ENCODE measurements around the gene ADARB2. TPM values are rescaled to one million over a fixed set of nuclear protein-coding genes. Genes with fewer than 3 reads are reported as not detected.

Gene ADARB2
- polyA plus RNA-seq, 1 of the 3 experiments (the other 2 are of a cell fraction), result not detected

DNA sequence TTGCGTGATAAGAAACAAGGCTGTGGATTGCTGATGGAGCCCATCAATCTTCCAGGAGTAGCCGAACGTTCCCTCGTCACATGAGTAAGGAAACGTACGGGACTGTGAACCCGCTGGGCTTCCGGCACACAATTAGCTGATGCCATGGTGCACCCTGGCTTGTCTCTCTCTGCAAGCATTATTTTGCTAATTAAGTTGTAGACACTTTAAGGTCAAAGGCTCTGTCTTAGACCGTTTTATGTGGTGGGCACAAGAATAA is 50.9 kb downstream of the ADARB2 start:
- Histone ChIP-seq H3K9me2 (no peaks in the 10 kb centered on the region), H3K27ac (ENCODE audit: low read depth in 2 of 2, low read length in 1 of 2) (no peak overlapping the region), H3F3A (replicated peaks; ENCODE audit: insufficient read depth) (no peaks in the 10 kb centered on the region), H3K9ac (no peak overlapping the region), H3K36me3 (replicated peaks in 1 of 2; ENCODE audit: control insufficient read depth in 1 of 2, insufficient read depth in 2 of 2, low read length in 1 of 2) (no peaks in the 10 kb centered on the region), H3K4me1 (ENCODE audit: control insufficient read depth in 1 of 2, insufficient read depth in 2 of 2, low read depth in 1 of 2, low read length in 1 of 2) (no peaks in the 10 kb centered on the region; a peak in 1 of 4 replicates), H2AFZ (ENCODE audit: low read depth) (no peak overlapping the region), H3K4me3 (ENCODE audit: low read depth in 2 of 2, low read length in 1 of 2) (no peak overlapping the region), H4K20me1 (ENCODE audit: insufficient read depth) (no peaks in the 10 kb centered on the region), H3K79me2 (ENCODE audit: insufficient read depth) (no peaks in the 10 kb centered on the region), H3K27me3 (ENCODE audit: insufficient read depth) (no peaks in the 10 kb centered on the region), H3K9me3 (no peaks in the 10 kb centered on the region), H3K4me2 (no peak overlapping the region)
- DNase-seq, result no peak
- WGBS (ENCODE audit: low lambda C conversion rate), result 58% methylated on average over 9 of the region's 9 CpGs
- no peak for TF ChIP-seq ZBTB33 (IDR thresholded peaks at IDR 0.05; ENCODE audit: borderline replicate concordance, low read depth)
- TF ChIP-seq POLR2AphosphoS5 (IDR thresholded peaks at IDR 0.05; ENCODE audit: low read depth, low read length), result no peak
- TF ChIP-seq FOXM1 (IDR thresholded peaks at IDR 0.05; ENCODE audit: low read depth), result no peak
- no peak for TF ChIP-seq RFX5 (IDR thresholded peaks at IDR 0.05; ENCODE audit: low read length)
- no peak for TF ChIP-seq NRF1 (IDR thresholded peaks at IDR 0.05; ENCODE audit: low read depth, low read length)
- no peak for TF ChIP-seq TEAD4 (IDR thresholded peaks at IDR 0.05; ENCODE audit: borderline replicate concordance, insufficient read depth)
- no peak for TF ChIP-seq MEF2A (IDR thresholded peaks at IDR 0.05; ENCODE audit: borderline replicate concordance, low read depth)
- TF ChIP-seq CHD2 (IDR thresholded peaks at IDR 0.05; ENCODE audit: low read length, partially characterized antibody), result no peak
- TF ChIP-seq TAF1 (IDR thresholded peaks at IDR 0.05; ENCODE audit: borderline replicate concordance, low read depth, low read length), result no peak
- TF ChIP-seq TCF12 (IDR thresholded peaks at IDR 0.05), result no peak
- no peak for TF ChIP-seq RCOR1 (IDR thresholded peaks at IDR 0.05; ENCODE audit: low read length)
- TF ChIP-seq JUND (IDR thresholded peaks at IDR 0.05), result no peak
- no peak for TF ChIP-seq RAD21 (IDR thresholded peaks at IDR 0.05; ENCODE audit: low read length)
- TF ChIP-seq GABPA (IDR thresholded peaks at IDR 0.05; ENCODE audit: low read depth), result no peak
- no peak for TF ChIP-seq SMC3 (IDR thresholded peaks at IDR 0.05; ENCODE audit: low read depth, low read length)
- no peak for TF ChIP-seq EP300 (IDR thresholded peaks at IDR 0.05; ENCODE audit: borderline replicate concordance in 1 of 2, low read depth in 1 of 2, low read length in 1 of 2)
- TF ChIP-seq FOXJ3 (CRISPR knock-in tag; IDR thresholded peaks at IDR 0.05), result no peak
- TF ChIP-seq GATA2 (CRISPR knock-in tag; IDR thresholded peaks at IDR 0.05), result no peak
- TF ChIP-seq MXI1 (IDR thresholded peaks at IDR 0.05; ENCODE audit: low read depth, low read length), result no peak
- TF ChIP-seq USF1 (IDR thresholded peaks at IDR 0.05; ENCODE audit: borderline replicate concordance, low read depth), result no peak
- POLR2A ChIA-PET, result interaction anchor here (0.6 kb wide), 1 partner anchor 266 kb away, joined by 5 read pairs; no protein-coding TSS in a partner anchor
- CTCF ChIA-PET, result interaction anchor here (0.8 kb wide), 1 partner anchor 12 kb away, joined by 3 read pairs; no protein-coding TSS in a partner anchor
